Activated T-helper 9 cell treated with anti-CD3 and anti-CD28 coated beads, Interleukin-2, amount 50 U/mL, for 16 hours (primary cell): ENCODE measurements around the gene CMIP.
"Not testable (repeated sequence)": the region's sequence is repeated elsewhere in the genome, so short reads cannot be mapped to it uniquely, and the experiment has no call there.

Source experiments
- DNase-seq: peaks from one replicate; pipeline ENCODE4 v3.0.0-alpha.2; 2020; ENCODE audit warnings: low read depth

The CMIP gene

GRCh38 chr16:81719993-81720392, 275.4 kb downstream of the CMIP start:
- DNase-seq = no peak

GRCh38 chr16:81720973-81721906, 276.6 kb downstream of the CMIP start:
- no peak for DNase-seq

DNA sequence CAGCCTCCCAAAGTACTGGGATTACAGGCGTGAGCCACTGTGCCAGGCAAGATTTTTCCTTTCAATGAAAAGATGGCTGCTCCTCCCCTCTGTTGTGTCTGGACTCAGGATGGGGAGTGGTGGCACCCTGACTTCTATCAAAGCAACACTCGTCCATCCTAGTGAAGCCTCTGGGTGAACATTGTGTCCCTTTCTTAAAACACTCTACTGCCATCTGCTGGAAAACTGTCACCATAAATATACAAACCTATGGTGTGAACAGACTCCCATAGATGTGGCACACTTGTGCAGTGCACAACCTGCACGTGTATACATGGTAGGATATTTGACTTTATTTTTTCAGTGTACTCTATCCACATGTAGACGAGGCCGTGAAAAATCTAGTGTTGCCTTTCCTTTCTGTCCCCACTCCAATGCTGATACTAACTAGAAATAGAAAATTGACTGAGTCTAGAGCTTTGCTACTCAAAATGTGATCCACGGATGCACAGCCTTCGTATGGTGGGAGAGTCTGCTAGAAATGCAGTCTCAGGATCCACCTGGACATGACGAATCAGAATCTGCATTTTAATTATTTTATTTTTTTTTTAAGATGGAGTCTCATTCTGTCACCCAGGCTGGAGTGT, 278.6 kb downstream of the CMIP start:
- DNase-seq = no peak

DNA sequence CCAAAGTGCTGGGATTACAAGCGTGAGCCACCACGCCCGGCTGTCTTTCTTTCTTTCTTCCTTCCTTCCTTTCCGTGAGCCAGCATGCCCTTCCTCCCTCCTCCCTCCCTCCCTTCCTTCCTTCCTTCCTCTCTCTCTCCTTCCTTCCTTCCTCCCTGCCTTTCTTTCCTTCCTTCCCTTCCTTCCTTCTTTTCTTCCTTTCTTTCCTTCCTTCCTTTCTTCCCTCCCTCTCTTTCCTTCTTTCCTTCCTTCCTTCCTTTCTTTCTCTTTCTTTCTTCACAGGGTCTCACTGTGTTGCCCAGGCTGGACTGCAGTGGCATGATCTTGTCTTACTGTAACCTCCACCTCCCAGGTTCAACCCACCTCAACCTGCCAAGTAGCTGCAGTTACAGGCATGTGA, 283.8 kb downstream of the CMIP start:
- DNase-seq = no peak

DNA sequence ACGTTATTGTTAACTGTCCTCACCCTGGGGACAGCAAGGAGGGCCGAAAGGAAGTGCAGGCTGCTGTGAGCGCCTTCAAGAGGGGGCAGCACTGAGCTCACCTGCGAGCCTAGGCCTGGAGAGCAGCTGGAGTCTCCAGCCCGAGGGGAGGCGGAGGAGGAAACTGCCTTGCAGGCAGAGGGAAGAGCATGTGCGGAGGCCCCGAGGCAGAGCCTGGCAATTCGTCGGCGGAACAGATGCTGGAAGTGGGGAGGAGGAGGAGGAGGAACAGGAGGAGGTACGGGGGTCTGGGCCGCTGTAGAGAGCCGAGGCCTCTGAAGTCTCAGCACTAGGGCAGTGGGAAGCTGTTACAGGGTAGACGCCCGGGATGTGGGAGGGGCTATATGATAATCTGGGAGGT, 284.8 kb downstream of the CMIP start:
- DNase-seq = no peak

- DNase-seq = peak; percentile 34
Observed at GRCh38 chr16:81730090-81731051, 285.8 kb downstream of the CMIP start.

- DNase-seq = no peak
Observed at GRCh38 chr16:81731649-81732048, 287.0 kb downstream of the CMIP start.

DNA sequence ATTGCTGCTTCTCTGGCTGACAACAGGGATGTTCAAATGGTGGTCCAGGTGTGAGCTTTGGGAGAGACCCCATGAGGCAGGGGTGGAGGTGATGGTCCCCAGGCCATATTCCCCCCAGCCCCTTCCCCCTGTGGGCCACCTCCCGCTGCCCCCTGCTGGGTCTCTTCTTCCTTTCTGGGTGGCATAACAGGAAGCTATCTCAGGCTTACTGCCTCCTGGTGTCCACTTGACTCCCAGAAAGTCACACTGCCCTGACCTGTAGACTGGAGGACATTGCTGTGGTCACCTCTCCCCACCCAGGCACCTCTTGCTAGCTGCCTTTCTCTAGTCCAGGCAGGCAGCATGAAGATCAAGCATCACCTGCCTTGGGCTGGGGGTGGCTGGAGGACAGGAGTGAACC, 288.1 kb downstream of the CMIP start:
- no peak for DNase-seq

DNA sequence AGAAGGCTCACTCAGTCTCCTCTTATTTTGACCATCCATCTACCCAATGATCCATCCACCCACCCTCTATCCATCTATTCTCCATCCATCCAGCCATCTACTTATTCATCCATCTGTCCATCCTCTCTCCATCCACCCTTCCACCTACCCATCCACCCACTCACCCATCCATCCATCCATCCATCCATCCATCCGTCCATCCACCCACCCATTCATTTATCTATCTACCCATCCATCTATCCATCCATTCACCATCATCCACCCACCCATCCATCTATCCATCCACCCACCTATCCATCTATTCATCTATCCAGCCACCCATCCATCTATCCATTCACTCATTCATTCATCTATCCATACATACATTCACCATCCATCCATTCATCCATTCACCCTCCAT, 288.7 kb downstream of the CMIP start:
- no peak for DNase-seq

GRCh38 chr16:81734632-81735434, 290.2 kb downstream of the CMIP start:
- DNase-seq = no peak

DNA sequence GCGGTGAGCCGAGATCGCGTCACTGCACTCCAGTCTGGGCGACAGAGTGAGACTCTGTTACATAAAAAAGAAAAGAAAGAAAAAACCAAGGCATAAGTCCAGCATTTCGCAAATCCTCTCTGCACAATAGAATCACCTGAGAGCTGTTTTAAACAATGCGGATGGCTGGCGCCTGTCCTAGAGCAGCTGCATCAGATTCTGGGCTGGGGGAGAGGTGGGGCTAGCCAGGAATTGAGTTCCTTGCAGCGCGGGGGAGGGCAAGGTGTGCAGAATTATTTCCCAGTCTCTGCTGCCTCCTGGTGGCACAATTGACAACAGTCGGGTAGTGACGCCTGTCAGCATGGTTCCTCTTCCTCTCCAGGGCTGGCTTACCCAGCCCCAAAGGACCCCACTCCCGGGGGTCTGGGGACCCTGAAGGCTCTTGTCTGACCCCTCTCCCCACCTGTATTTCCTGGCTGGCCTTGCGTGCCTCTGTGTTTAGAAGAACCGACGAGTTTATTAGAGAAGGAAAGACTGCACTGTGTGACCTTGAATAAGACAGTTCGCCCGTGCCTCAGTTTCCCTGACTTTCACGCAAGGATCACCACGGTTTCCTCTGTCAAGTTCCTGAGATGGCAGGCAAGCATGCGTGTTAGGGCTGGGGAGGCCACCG, 293.4 kb downstream of the CMIP start:
- peak; percentile 73 for DNase-seq

GRCh38 chr16:81738783-81739496, 294.3 kb downstream of the CMIP start:
- no peak for DNase-seq

DNA sequence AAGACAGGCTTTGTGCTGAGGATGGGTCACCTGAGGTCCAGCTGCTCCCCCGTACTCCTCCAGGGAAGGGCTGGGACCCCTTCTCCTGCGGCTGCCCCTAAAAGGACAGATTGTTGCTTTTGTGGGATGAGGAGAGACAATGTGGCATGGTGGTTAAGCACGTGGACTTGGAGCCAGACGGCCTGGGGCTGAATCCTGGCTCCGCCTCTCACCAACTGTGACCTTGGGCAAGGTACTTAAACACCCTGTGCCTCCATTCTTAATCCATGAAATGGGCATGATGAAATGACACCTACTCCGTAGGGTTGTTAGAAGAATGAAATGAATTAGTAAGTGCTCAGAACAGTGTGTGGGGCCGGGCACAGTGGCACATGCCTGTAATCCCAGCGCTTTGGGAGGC, 294.9 kb downstream of the CMIP start:
- no peak for DNase-seq

- DNase-seq = no peak
Observed at GRCh38 chr16:81740169-81740568, 295.6 kb downstream of the CMIP start.

DNA sequence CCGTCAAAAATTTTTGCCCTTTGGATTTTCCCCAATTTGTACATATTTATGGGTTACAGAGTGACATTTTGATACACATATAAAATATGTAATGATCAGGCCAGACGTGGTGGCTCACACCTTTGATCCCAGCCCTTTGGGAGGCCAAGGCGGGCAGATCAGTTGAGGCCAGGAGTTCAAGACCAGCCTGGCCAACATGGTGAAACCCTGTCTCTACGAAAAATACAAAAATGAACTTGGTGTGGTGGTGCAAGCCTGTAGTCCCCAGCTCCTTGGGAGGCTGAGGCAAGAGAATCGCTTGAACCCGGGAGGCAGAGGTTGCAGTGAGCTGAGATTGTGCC, 296.8 kb downstream of the CMIP start:
- not testable (repeated sequence) for DNase-seq

DNA sequence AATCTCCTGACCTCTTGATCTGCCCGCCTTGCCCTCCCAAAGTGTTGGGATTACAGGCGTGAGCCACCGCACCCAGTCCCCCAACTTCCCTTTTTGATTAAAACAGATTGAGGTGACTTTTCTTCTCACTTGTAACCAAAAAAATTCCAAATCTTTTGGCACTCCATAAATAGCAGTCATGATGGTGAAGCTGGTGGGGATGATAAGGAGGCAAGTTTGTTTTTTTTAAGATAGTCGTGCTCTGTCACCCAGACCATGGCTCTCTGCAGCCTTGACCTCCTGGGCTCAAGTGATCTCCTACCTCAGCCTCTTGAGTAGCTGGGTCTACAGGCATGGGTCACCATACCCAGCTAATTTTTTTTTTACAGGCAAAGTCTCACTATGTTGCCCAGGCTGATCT, 299.8 kb downstream of the CMIP start:
- no peak for DNase-seq

DNA sequence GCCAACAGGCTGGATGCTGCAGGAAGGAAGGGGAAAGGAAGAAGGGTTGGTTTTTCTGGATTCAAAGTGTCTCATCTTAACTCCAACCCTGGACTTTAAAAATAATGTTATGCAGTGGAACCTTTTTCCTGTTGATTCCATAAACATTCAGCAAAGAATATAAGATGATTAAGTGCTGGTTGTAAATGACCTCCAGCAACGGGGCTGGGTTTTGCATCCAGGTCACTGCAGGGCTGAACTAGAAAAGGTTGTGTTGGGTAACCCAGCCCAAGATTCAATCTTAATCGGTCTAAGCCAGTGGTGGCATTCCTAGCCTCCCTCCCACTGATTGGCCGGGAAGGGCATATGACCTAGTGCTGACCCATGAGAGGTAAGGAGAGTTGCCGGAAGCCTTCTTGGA, 300.3 kb downstream of the CMIP start:
- DNase-seq = no peak

- DNase-seq = peak; percentile 55
Observed at GRCh38 chr16:81745704-81746558, 301.3 kb downstream of the CMIP start.

- DNase-seq = no peak
Observed at GRCh38 chr16:81746566-81746965, 302.0 kb downstream of the CMIP start.
